Right lung (tissue), 5 donors: Measurements from ENCODE around the gene CCDC102A. TPM values are rescaled to one million over a fixed set of nuclear protein-coding genes. Genes with fewer than 3 reads are reported as not detected.

ENCODE experiments used
- DNase-seq, 2 donors: peaks; one replicate each; pipeline ENCODE4 v3.0.0-alpha.2; 2013
- polyA plus RNA-seq, 5 donors: library from polyadenylated mRNA; unstranded; fragments of 120-200 nt; gene quantifications; one replicate each; pipeline versions ENCODE4 v1.2.1 to v1.2.3, GENCODE V29; 2013; ENCODE audit warnings: inconsistent platforms in 1 of 5, low replicate concordance in 1 of 5; ENCODE audit not compliant: insufficient read length in 5 of 5, insufficient read depth in 1 of 5

CCDC102A gene
- polyA plus RNA-seq, 5 donors = 11.1 to 20.4 (median 14.2) TPM

- no peak for DNase-seq
Observed at GRCh38 chr16:57462978-57463362, 73.4 kb downstream of the CCDC102A start.

DNA sequence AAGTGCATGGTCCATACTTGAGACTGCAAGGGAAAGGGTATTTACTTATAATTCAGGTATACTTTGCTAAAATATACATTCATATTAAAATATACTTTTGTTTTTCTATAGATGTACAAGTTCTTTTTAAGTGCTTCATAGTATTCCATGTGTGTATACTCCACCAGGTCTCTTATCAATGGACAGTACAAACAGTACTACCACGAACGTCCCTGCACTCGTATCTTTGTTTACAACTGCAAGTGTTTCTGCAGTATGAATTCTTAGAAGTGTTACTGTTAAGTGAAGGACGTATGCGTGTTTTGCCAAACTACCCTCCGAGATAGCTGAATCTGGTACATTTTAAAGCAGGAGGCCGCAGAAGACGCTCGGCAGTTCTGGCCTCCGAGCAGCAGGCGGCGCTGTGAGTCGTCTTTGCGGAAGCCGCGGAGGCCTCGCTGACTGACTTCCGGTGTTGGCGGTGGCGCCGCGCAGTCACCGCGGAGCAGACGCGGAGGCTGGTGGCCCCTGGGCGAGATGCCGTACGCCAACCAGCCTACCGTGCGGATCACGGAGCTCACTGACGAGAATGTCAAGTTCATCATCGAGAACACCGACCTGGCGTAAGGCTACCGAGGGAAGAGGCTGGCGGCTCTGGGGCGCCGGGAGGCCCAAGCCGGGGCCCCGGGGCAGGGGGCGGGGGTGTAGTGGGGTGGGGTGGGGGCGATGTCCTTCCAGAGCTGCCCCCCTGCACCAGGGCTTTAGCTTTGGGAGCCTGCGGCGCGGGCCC lies 74.0 kb downstream of the CCDC102A start, which contains the start of gene POLR2C:
Gene POLR2C (plus strand): TSS at position 471 of the 769 bp plus-strand sequence. CDS start 46 bp downstream, at position 517.
- DNase-seq = peak; percentile 78 to 85

Other genes with a start within 250 kb of the CCDC102A start
- under 1 TPM; 0.15 to 0.39 (median 0.22) TPM for gene CCL22, start 177.8 kb downstream of the CCDC102A start, polyA plus RNA-seq
- gene CX3CL1, start 164.1 kb downstream of the CCDC102A start, polyA plus RNA-seq = 10 to 100 TPM in 2 of 5 donors, 1 to 10 TPM in 3; 8.4 to 13.3 (median 9.5) TPM
- not detected for gene CCL17, start 131.8 kb downstream of the CCDC102A start, polyA plus RNA-seq
- gene CIAPIN1, start 89.2 kb downstream of the CCDC102A start, polyA plus RNA-seq = 10 to 100 TPM; 57.9 to 79.3 (median 75.1) TPM
- gene COQ9, start 89.1 kb downstream of the CCDC102A start, polyA plus RNA-seq = 10 to 100 TPM; 57.0 to 65.0 (median 59.4) TPM
- gene POLR2C, start 73.9 kb downstream of the CCDC102A start, polyA plus RNA-seq = 10 to 100 TPM; 74.4 to 87.6 (median 77.5) TPM
- gene DOK4, start 50.1 kb downstream of the CCDC102A start, polyA plus RNA-seq = 10 to 100 TPM; 26.4 to 36.5 (median 30.7) TPM
- gene ADGRG5, start 6.1 kb upstream of the CCDC102A start, polyA plus RNA-seq = 1 to 10 TPM in 1 of 5 donors, under 1 TPM in 4; 0.59 to 1.3 (median 0.69) TPM
- gene ADGRG1, start 92.1 kb upstream of the CCDC102A start, polyA plus RNA-seq = 10 to 100 TPM; 14.9 to 20.2 (median 18.6) TPM
- 1 to 10 TPM in 2 of 5 donors, under 1 TPM in 3; 0.38 to 1.2 (median 0.86) TPM for gene ADGRG3, start 131.7 kb upstream of the CCDC102A start, polyA plus RNA-seq
- 1 to 10 TPM in 4 of 5 donors, under 1 TPM in 1; 0.54 to 4.5 (median 2.8) TPM for gene DRC7, start 158.2 kb upstream of the CCDC102A start, polyA plus RNA-seq
- 10 to 100 TPM; 12.2 to 19.8 (median 13.3) TPM for gene KATNB1, start 199.2 kb upstream of the CCDC102A start, polyA plus RNA-seq